SK-N-SH (cell line): ENCODE data around the gene SEMA3A. TPM values are rescaled to one million over a fixed set of nuclear protein-coding genes. Genes with fewer than 3 reads are reported as not detected.

Source experiments
- CTCF ChIA-PET: fragments of 300-600, 350-600 bp; formaldehyde crosslinking; extraction: SDS; loops from one replicate; lab custom pipeline; 2021; lab: Yijun Ruan, JAX
- POLR2A ChIA-PET: fragments of 350-600 bp; sonication (Branson Sonifier 250); formaldehyde crosslinking; extraction: SDS; loops from one replicate; lab custom pipeline; 2020; ENCODE audit warnings: antibody characterized with exemption, inconsistent platforms; lab: Yijun Ruan, JAX
- DNase-seq: peaks from one replicate; pipeline ENCODE4 v3.0.0; 2012
- H2AFZ ChIP-seq: fragments of 200-600 bp; sonication (generic); 2 replicates; pipeline ENCODE4 v1.8.1; 2016; ENCODE audit warnings: antibody characterized with exemption, mild to moderate bottlenecking, low read depth
- H3F3A ChIP-seq: fragments of 200-600 bp; sonication (generic); replicated peaks from 2 replicates; pipeline ENCODE3; 2016; ENCODE audit warnings: antibody characterized with exemption, mild to moderate bottlenecking; ENCODE audit not compliant: insufficient read depth
- H3K27ac ChIP-seq, 2 experiments: fragments of 200-500 bp in 1 of 2; fragments of 200-600 bp in 1 of 2; sonication (Bioruptor generic) in 1 of 2; sonication (generic), shearing (Covaris generic) in 1 of 2; 2 replicates each; pipeline versions ENCODE4 v1.5.1 to v1.6.1; 2014 to 2016; ENCODE audit warnings: low read depth in 2 of 2, inconsistent platforms in 1 of 2, low read length in 1 of 2, mild to moderate bottlenecking in 1 of 2, mixed read lengths in 1 of 2
- H3K27me3 ChIP-seq: fragments of 200-600 bp; sonication (generic), shearing (Covaris generic); 2 replicates; pipeline ENCODE4 v1.6.1; 2016; ENCODE audit warnings: mixed run types; ENCODE audit not compliant: insufficient read depth
- H3K36me3 ChIP-seq, 2 experiments: fragments of 200-500 bp in 1 of 2; fragments of 200-600 bp in 1 of 2; sonication (Bioruptor generic) in 1 of 2; sonication (generic) in 1 of 2; replicated peaks in 1 of 2; 2 replicates each; pipeline versions ENCODE3 to v1.5.1; 2014 to 2016; ENCODE audit warnings: low read length in 1 of 2, mild to moderate bottlenecking in 1 of 2; ENCODE audit not compliant: insufficient read depth in 2 of 2, control insufficient read depth in 1 of 2
- H3K4me1 ChIP-seq, 2 experiments: fragments of 200-500 bp in 1 of 2; fragments of 200-600 bp in 1 of 2; sonication (Bioruptor generic) in 1 of 2; sonication (generic), shearing (Covaris generic) in 1 of 2; 2 replicates each; pipeline versions ENCODE4 v1.5.1 to v1.6.1; 2014 to 2016; ENCODE audit warnings: low read depth in 1 of 2, low read length in 1 of 2, mixed run types in 1 of 2; ENCODE audit not compliant: insufficient read depth in 2 of 2, control insufficient read depth in 1 of 2
- H3K4me2 ChIP-seq: fragments of 200-600 bp; sonication (generic), shearing (Covaris generic); 2 replicates; pipeline ENCODE4 v1.6.1; 2017; ENCODE audit warnings: mixed run types
- H3K4me3 ChIP-seq, 2 experiments: fragments of 200-500 bp in 1 of 2; fragments of 200-600 bp in 1 of 2; sonication (Bioruptor generic) in 1 of 2; sonication (generic), shearing (Covaris generic) in 1 of 2; 2 replicates each; pipeline versions ENCODE4 v1.5.1 to v1.8.1; 2014 to 2016; ENCODE audit warnings: low read depth in 2 of 2, inconsistent platforms in 1 of 2, low read length in 1 of 2, mild to moderate bottlenecking in 1 of 2, mixed read lengths in 1 of 2, moderate library complexity in 1 of 2
- H3K79me2 ChIP-seq: fragments of 200-600 bp; sonication (generic); 2 replicates; pipeline ENCODE4 v1.8.1; 2017; ENCODE audit warnings: mild to moderate bottlenecking; ENCODE audit not compliant: insufficient read depth
- H3K9ac ChIP-seq: fragments of 200-600 bp; sonication (generic); 2 replicates; pipeline ENCODE4 v1.6.1; 2017; ENCODE audit warnings: mixed run types
- H3K9me2 ChIP-seq: fragments of 200-600 bp; sonication (generic); 2 replicates; pipeline ENCODE4 v1.6.1; 2017; ENCODE audit warnings: mixed run types
- H3K9me3 ChIP-seq: fragments of 200-600 bp; sonication (generic); 2 replicates; pipeline ENCODE4 v1.6.1; 2017; ENCODE audit warnings: mixed run types, mild to moderate bottlenecking, moderate library complexity
- H4K20me1 ChIP-seq: fragments of 200-600 bp; sonication (generic); 2 replicates; pipeline ENCODE4 v1.6.1; 2017; ENCODE audit warnings: mild to moderate bottlenecking, mixed run types; ENCODE audit not compliant: insufficient read depth
- ELF1 ChIP-seq: IDR thresholded peaks from 2 replicates; pipeline ENCODE4 v1.4.0; 2012
- EP300 ChIP-seq, 2 experiments: IDR thresholded peaks; 2 replicates each; pipeline versions ENCODE4 v1.4.0 to v1.6.1; 2012; ENCODE audit warnings: borderline replicate concordance in 1 of 2, low read depth in 1 of 2, low read length in 1 of 2
- GATA2 ChIP-seq: sonication (generic); formaldehyde crosslinking; IDR thresholded peaks from 2 replicates; pipeline ENCODE4 v1.5.0; 2020; ENCODE audit warnings: mild to moderate bottlenecking, missing genetic modification reagents
- MXI1 ChIP-seq: IDR thresholded peaks from 2 replicates; pipeline ENCODE4 v1.6.1; 2012; ENCODE audit warnings: mild to moderate bottlenecking, low read depth, low read length, improper control_type of control experiment
- POLR2AphosphoS5 ChIP-seq: IDR thresholded peaks from 2 replicates; pipeline ENCODE4 v1.6.1; 2012; ENCODE audit warnings: low read depth, low read length
- RCOR1 ChIP-seq: fragments of 150-350 bp; IDR thresholded peaks from 2 replicates; pipeline ENCODE4 v1.6.1; 2017; ENCODE audit warnings: antibody characterized with exemption, low read length
- RXRA ChIP-seq: IDR thresholded peaks from 2 replicates; pipeline ENCODE4 v1.4.0; 2012; ENCODE audit warnings: low read depth, mild to moderate bottlenecking, borderline replicate concordance
- SMC3 ChIP-seq: IDR thresholded peaks from 2 replicates; pipeline ENCODE4 v1.6.1; 2012; ENCODE audit warnings: low read depth, low read length, improper control_type of control experiment
- TAF1 ChIP-seq: IDR thresholded peaks from 2 replicates; pipeline ENCODE4 v1.6.1; 2012; ENCODE audit warnings: low read depth, mild to moderate bottlenecking, low read length, moderate library complexity, borderline replicate concordance
- YY1 ChIP-seq: IDR thresholded peaks from 2 replicates; pipeline ENCODE4 v1.4.0; 2012; ENCODE audit warnings: low read depth, mild to moderate bottlenecking
- WGBS: methylation state at CpG from one replicate; pipeline ENCODE4 v1.1.6; 2017; ENCODE audit warnings: low lambda C conversion rate; 5-methylcytosine and 5-hydroxymethylcytosine counted together
- polyA plus RNA-seq, 3 experiments: library from polyadenylated mRNA; depleted of rRNA; stranded (reverse); fragments of >200 nt; gene quantifications; 2 replicates each; pipeline ENCODE4 v1.2.3, GENCODE V29; 2012
- TF ChIP-seq, protein P1 (sequence below): IDR thresholded peaks from 2 replicates; pipeline ENCODE4 v1.4.0; 2012; ENCODE audit warnings: low read depth, borderline replicate concordance
- TF ChIP-seq, protein P2 (sequence below): IDR thresholded peaks from 2 replicates; pipeline ENCODE4 v1.4.0; 2012; ENCODE audit warnings: low read depth
- TF ChIP-seq, protein P3 (sequence below): fragments of 200-600 bp; sonication (generic); IDR thresholded peaks from 2 replicates; pipeline ENCODE4 v1.6.1; 2017; ENCODE audit warnings: antibody characterized with exemption, mild to moderate bottlenecking, moderate library complexity
- TF ChIP-seq, protein P4 (sequence below): fragments of 150-350 bp; IDR thresholded peaks from 2 replicates; pipeline ENCODE4 v1.6.1; 2016; ENCODE audit warnings: mild to moderate bottlenecking, low read depth, low read length

SEMA3A gene
- polyA plus RNA-seq, 1 of the 3 experiments (the other 2 are of a cell fraction): 15.9 TPM

DNA sequence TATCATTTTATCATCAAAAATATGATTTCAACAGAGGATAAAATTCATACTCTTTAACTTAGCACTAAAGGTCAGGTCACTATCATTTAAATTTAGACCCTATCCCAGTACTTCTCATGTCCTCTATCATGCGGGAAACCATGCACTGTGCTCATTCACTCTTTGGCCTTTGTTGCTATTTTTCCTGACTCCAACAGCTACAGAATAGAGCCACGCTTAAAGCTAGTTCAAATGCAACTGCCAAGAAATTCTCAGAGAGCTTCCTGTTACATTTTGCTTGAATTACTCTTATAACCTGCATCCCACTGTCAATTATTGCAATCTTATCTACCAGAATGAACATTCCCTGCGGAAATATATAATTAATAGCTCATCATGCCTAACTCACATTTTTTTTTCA, 58.3 kb downstream of the SEMA3A start:
- H3K9ac ChIP-seq: no peak overlapping the region
- no peaks in the 10 kb centered on the region for H3K36me3 ChIP-seq
- WGBS: 87% methylated on average over 3 of the region's 3 CpGs
- no peaks in the 10 kb centered on the region for H3K9me2 ChIP-seq
- no peak for DNase-seq
- H4K20me1 ChIP-seq: no peaks in the 10 kb centered on the region
- no peak overlapping the region for H2AFZ ChIP-seq
- no peak for TF ChIP-seq YY1
- TF ChIP-seq, protein P1, sequence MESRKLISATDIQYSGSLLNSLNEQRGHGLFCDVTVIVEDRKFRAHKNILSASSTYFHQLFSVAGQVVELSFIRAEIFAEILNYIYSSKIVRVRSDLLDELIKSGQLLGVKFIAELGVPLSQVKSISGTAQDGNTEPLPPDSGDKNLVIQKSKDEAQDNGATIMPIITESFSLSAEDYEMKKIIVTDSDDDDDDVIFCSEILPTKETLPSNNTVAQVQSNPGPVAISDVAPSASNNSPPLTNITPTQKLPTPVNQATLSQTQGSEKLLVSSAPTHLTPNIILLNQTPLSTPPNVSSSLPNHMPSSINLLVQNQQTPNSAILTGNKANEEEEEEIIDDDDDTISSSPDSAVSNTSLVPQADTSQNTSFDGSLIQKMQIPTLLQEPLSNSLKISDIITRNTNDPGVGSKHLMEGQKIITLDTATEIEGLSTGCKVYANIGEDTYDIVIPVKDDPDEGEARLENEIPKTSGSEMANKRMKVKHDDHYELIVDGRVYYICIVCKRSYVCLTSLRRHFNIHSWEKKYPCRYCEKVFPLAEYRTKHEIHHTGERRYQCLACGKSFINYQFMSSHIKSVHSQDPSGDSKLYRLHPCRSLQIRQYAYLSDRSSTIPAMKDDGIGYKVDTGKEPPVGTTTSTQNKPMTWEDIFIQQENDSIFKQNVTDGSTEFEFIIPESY: no peak
- no peaks in the 10 kb centered on the region for H3K9me3 ChIP-seq
- ChIA-PET POLR2A (no interaction called here), CTCF (interaction anchor here (0.9 to 1.2 kb wide), 2 partner anchors 12 to 159 kb away, joined by 3 to 4 read pairs; no protein-coding TSS in a partner anchor)
- peaks cover 3% of the 10 kb centered on the region for H3F3A ChIP-seq
- H3K4me2 ChIP-seq: no peak overlapping the region
- H3K4me3 ChIP-seq: no peak overlapping the region
- no peaks in the 10 kb centered on the region for H3K27me3 ChIP-seq
- H3K27ac ChIP-seq: no peak overlapping the region
- H3K79me2 ChIP-seq: peaks cover 7% of the 10 kb centered on the region; the same call in 1 of the 2 replicates
- peaks cover 0 to 22% of the 10 kb centered on the region in 2 experiments; a peak in 2 of 4 replicates for H3K4me1 ChIP-seq

DNA sequence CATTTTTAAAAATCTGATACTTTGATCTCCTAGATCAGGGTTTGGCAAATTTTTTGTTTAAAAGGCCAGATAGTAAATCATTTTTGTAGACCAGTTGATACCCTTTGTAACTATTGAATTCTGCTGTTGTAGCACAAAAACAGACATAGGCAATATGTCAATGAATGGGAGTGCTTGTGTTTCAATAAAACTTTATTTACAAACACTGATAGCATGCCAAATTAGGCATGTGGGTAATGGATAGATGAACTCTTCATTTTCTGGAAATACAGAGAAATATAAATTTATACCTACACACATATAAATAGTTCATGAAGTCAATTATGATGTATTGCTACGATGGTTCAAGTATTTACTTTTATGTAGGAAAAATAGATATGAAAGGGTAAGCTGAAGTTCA, 60.4 kb downstream of the SEMA3A start:
- no peaks in the 10 kb centered on the region for H3K27me3 ChIP-seq
- WGBS: 96% methylated on average over 1 of the region's 1 CpG
- no peak for DNase-seq
- H2AFZ ChIP-seq: no peak overlapping the region
- H3K27ac ChIP-seq: no peak overlapping the region
- peaks cover 0 to 13% of the 10 kb centered on the region in 2 experiments; a peak in 2 of 4 replicates for H3K4me1 ChIP-seq
- ChIA-PET POLR2A (interaction anchor here (0.6 kb wide), 1 partner anchor 896 kb away, joined by 3 read pairs; no protein-coding TSS in a partner anchor), CTCF (interaction anchor here (1.7 kb wide), 1 partner anchor 16 kb away, joined by 3 read pairs; no protein-coding TSS in a partner anchor)
- H3K79me2 ChIP-seq: no peaks in the 10 kb centered on the region
- no peaks in the 10 kb centered on the region for H3K9me3 ChIP-seq
- H3F3A ChIP-seq: peaks cover 3% of the 10 kb centered on the region
- H3K36me3 ChIP-seq: peaks cover 0 to 4% of the 10 kb centered on the region in 2 experiments
- no peaks in the 10 kb centered on the region for H3K9me2 ChIP-seq
- H4K20me1 ChIP-seq: no peaks in the 10 kb centered on the region
- H3K4me3 ChIP-seq: no peak overlapping the region
- H3K9ac ChIP-seq: no peak overlapping the region
- H3K4me2 ChIP-seq: no peak overlapping the region
- no peak for TF ChIP-seq POLR2AphosphoS5
- no peak for TF ChIP-seq SMC3
- no peak for TF ChIP-seq EP300 (IDR thresholded peaks at IDR 0.05; ENCODE audit: borderline replicate concordance in 1 of 2, low read depth in 1 of 2, low read length in 1 of 2)
- TF ChIP-seq, protein P2, sequence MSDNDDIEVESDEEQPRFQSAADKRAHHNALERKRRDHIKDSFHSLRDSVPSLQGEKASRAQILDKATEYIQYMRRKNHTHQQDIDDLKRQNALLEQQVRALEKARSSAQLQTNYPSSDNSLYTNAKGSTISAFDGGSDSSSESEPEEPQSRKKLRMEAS: no peak
- no peak for TF ChIP-seq TAF1
- no peak for TF ChIP-seq GATA2
- TF ChIP-seq RCOR1: no peak
- TF ChIP-seq RXRA: no peak

DNA sequence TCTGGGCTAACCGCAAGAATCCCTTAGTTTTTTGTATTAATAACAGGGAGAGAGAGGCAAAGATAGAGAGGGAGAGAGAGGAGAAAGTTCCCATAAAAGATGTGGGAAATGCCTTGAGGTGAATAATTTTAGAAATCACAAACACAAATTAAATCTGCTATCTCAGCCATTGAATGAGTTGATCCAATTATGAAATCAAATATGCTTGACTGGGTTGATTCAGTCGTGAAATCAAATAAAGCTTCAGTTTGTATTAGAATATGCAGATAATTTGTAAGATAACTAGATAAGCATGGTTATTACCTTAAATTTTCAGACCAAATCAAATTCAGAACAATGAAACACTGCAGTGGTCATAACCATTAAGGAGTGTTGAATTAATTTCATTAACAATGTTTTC, 68.9 kb downstream of the SEMA3A start:
- peak; percentile 16 for DNase-seq
- no peak overlapping the region for H3K4me3 ChIP-seq
- WGBS: 74% methylated on average over 2 of the region's 2 CpGs
- ChIA-PET POLR2A (no interaction called here), CTCF (interaction anchor here (0.6 kb wide), 1 partner anchor 18 kb away, joined by 3 read pairs; no protein-coding TSS in a partner anchor)
- H3K27me3 ChIP-seq: no peaks in the 10 kb centered on the region
- H2AFZ ChIP-seq: no peak overlapping the region
- no peaks in the 10 kb centered on the region for H4K20me1 ChIP-seq
- H3K36me3 ChIP-seq: peaks cover 0 to 11% of the 10 kb centered on the region in 2 experiments
- H3K27ac ChIP-seq: no peak overlapping the region
- H3K9ac ChIP-seq: no peak overlapping the region
- no peaks in the 10 kb centered on the region; the same call in 1 of the 2 replicates for H3K9me3 ChIP-seq
- H3K4me2 ChIP-seq: no peak overlapping the region
- H3K79me2 ChIP-seq: no peaks in the 10 kb centered on the region
- H3K4me1 ChIP-seq: peaks cover 0 to 14% of the 10 kb centered on the region in 2 experiments; a peak in 2 of 4 replicates
- no peaks in the 10 kb centered on the region for H3K9me2 ChIP-seq
- H3F3A ChIP-seq: peaks cover 7% of the 10 kb centered on the region
- TF ChIP-seq YY1 (no peak), ELF1 (no peak), MXI1 (no peak), EP300 (IDR thresholded peaks at IDR 0.05; ENCODE audit: borderline replicate concordance in 1 of 2, low read depth in 1 of 2, low read length in 1 of 2) (peak in 1 of 2 experiments; percentile 47; a peak in 2 of 4 replicates)
- TF ChIP-seq, protein P3, sequence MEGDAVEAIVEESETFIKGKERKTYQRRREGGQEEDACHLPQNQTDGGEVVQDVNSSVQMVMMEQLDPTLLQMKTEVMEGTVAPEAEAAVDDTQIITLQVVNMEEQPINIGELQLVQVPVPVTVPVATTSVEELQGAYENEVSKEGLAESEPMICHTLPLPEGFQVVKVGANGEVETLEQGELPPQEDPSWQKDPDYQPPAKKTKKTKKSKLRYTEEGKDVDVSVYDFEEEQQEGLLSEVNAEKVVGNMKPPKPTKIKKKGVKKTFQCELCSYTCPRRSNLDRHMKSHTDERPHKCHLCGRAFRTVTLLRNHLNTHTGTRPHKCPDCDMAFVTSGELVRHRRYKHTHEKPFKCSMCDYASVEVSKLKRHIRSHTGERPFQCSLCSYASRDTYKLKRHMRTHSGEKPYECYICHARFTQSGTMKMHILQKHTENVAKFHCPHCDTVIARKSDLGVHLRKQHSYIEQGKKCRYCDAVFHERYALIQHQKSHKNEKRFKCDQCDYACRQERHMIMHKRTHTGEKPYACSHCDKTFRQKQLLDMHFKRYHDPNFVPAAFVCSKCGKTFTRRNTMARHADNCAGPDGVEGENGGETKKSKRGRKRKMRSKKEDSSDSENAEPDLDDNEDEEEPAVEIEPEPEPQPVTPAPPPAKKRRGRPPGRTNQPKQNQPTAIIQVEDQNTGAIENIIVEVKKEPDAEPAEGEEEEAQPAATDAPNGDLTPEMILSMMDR: no peak
- TF ChIP-seq, protein P1: no peak
- TF ChIP-seq, protein P4, sequence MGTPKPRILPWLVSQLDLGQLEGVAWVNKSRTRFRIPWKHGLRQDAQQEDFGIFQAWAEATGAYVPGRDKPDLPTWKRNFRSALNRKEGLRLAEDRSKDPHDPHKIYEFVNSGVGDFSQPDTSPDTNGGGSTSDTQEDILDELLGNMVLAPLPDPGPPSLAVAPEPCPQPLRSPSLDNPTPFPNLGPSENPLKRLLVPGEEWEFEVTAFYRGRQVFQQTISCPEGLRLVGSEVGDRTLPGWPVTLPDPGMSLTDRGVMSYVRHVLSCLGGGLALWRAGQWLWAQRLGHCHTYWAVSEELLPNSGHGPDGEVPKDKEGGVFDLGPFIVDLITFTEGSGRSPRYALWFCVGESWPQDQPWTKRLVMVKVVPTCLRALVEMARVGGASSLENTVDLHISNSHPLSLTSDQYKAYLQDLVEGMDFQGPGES: no peak
